GM18519 (cell line): ENCODE data around the gene KRT72.

Experiments used
- ATAC-seq: cut with Tn5 transposase; IDR thresholded peaks from one replicate; pipeline ENCODE4 v1.9.1; 2021; ENCODE audit warnings: mild to moderate bottlenecking, moderate library complexity; ENCODE audit not compliant: unreplicated experiment, low FRiP score

The KRT72 gene

DNA sequence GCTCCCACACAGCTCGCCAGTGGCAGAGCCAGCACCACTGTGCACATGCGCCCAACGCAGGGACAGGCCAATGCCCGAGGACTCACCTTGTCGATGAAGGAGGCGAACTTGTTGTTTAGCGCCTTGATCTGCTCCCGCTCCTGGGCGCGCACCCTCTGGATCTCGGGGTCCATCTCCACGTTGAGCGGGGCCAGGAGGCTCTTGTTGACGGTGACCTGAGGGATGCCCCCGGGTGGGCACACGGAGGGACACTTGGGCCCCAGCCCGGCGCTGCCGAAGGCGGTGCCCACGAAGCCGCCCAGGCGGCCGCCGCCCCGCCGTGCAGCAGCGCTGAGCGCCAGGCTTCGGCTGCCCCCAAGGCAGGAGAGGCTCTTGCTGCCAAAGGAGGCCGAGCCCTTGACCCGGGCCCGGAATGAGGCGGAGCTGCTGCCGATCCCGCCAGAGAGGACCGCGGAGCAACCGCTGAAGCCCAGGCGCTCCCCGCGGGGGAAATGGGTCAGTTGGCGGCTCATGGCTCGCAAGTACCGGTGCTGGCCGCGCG lies at the start of gene KRT72:
Gene KRT72, minus strand, starts transcription at position 523 of the 541 bp plus-strand sequence. Its CDS starts 11 bp downstream, at position 512.
- ATAC-seq: no peak

DNA sequence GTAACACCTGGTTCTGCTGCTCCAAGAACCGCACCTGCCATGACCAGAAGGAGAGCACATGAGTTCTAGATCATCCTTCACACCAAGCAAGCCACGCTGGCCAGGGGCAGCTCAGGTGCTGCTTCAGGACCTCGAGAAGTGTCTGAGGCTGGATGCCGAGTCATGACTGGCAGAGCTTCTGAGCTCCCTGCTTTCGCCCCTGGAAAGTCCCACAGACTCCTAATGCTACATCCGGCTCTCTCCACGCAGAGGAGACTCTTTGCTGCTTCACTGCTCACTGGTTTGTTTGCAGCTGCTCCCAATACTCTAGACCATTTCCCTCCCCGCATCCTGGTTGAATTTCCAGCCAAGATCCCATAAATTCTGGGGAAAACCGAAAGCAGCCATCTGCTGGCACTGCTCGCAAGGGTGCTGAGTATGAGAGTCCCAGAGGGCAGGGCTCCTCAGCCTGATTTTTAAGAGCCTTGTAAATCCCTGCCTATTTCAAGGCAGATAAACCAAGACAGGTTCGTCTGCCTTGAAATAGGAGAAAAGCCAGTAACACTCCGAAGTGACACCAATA lies 49.3 kb upstream of the KRT72 start:
- no peak for ATAC-seq

DNA sequence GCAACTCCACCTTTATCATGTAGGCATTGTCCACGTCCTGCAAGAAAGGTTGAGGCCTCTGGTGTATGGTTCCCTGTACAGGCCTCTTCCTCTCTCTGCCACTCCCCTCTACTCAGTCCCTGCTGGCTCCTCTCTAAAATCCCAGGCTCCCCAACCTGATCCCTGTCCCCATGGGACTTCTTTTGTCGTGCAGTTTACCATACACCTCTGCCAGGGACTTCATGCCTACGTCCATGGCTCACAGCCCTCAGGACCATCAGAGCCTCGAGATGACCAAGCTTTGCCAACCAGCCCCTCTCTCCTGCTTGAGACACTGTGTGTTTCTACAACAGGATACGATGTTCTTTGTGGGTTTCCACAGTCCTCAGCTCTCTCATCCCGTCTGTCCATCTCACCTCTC lies 47.8 kb upstream of the KRT72 start:
- no peak for ATAC-seq

DNA sequence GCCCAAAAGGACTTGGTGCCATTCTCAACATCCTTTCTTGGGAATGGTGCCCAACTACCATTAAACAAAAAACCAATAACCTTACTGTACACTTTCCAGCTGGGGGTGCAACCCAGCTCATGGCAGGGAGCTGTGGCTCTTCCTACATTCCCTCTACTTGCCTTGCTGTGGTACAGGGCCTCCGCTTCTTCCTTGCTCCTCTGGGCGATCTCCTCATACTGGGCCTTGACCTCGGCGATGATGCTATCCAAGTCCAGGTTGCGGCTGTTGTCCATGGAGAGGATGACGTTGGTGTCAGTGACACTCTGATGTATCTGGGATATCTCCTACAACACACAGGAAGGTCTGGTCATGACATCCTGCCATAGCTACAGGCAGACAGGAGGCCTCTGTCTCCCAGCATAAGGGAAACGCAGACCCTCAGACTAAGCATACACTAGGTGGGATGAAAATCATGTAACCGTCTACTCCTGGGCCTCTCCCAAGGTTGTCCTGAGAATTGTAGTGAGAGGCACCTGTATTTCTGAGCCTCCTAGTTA lies 46.8 kb upstream of the KRT72 start:
- ATAC-seq: no peak

DNA sequence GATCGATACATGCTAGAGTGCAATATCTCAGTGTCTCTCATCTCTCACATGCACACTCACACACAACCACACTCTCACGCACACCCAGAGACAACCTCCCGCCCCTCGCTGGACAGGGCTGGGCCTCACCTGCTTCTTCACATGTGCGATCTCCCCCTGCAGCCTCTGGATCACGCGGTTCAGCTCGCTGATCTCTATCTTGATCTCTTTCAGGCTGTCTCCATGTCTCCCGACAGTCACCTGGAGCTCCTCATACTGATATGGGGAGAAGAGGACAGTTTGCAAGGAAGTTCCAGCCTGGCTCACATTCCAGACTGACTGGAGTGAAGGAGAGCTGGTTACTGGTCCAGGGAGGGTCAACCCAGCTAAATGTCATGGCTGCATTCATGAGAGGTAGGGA lies 46.3 kb upstream of the KRT72 start:
- ATAC-seq: no peak

DNA sequence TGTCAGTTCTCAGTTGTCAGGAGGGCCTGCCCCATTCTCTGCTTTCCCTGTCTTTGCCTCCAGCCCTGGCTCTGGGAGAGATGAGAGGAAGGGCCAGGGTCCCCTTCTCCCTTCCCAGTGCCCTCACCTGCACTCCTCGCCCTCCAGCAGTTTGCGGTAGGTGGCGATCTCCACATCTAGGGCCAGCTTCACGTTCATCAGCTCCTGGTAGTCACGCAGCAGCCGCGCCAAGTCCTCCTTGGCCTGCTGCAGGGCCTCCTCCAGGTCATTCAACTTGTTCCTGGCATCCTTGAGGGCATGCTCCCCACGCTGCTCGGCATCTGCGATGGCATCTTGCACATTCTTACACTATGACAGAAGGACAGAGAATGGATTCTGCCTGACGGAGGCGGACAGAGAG lies 45.4 kb upstream of the KRT72 start:
- no peak for ATAC-seq

DNA sequence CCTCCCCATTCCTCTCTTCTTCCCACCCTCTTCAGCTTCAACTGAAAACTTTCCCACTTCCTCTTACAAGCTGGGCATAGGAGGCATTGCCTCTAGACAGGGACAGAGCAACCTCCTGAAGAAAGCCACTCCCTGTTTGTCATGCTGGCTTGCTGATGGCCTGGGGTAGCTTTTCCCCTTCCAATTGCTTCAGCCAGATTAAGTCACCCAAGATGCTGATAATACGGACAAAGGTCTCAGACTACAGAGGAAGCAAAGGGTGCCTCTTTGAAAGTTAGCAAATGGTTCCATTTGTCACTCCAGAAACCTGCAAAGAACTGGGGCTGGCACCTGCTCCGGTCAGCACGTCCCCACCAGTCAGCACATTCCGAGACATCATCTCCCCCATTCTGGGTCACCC lies 44.7 kb upstream of the KRT72 start:
- ATAC-seq: no peak

DNA sequence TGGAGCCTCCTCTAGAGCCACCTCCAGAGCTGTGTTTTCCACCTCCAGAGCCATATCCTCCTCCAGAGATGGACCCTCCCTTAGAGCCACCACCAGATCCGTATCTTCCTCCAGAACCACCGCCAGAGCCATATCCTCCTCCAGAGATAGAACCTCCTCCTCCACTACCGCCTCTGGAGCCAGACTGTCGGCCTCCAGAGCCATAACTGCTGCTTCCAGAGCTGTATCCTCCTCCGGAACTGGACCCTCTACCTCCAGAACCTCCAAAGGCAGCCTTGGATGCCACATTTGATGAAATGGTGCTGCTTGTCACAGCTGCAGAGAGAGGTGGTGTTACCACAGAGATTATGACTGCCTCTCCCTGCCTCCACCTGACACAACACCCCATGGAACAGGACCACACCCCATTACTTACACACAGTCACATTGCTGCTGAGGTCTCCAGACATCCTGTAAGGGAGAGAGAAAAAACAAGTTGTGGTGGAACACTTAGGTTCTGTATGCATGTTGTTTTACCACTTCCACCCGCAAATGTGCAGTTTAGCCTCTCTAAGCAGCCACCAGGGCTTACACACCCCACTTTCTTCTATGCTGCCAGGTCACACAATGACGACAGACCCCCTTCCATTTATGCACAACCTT lies 44.0 kb upstream of the KRT72 start:
- no peak for ATAC-seq

DNA sequence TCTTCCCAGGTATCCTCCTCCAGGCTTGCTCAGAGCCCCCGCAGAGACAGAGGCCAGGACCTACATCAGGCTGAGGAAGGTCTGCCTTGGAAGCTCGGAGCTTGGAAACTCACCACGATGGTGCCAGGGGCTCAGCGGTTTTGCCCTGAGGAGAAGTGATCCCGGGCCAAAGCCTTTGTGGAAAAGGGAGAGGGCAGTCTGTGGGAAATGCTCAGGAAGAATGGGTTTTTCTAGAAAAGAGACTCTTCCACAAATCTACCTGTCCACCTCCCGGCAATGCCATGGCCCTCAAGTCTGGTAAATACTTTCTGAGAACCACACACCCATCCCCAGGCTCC lies 42.8 kb upstream of the KRT72 start:
- ATAC-seq: no peak

DNA sequence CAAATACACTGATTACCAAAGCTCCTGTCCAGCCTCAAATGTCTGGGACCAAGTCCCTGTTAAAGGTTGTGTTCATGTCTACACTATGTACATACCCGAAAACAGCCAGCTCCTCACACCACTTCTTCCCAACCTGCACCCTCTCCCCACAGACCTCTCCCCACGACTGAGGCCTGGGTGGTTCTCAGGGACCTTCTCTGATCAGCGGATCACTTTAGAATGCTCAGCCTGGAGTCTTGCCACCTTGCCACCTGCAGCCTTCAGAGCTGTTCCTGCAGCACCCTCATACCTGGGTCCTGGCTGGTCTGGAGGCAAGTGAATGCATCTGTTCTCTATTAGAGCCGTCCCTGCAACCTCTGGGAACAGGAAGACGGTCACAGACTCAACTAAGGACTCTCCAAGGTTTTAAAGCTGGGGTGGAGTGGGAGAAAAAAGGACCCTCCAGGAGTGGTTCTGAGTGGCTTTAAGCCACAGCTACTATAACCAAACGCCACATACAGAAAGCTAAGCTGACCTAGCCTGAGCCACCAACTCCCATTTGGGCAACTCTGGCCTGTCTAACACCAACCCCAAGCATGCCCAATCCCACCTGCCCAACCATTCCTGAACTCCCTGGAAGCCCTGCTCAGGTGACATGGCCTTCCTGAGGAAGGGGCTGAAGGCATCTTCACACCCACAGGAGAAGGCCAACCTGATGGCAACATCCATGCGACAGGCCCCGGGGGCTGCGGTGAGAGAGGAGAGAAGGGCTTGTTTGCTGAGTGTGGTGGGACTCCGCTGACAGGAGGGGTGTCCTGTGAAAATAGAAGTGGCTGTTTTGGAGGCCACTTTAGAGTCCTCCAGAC lies 42.2 kb upstream of the KRT72 start:
- no peak for ATAC-seq

DNA sequence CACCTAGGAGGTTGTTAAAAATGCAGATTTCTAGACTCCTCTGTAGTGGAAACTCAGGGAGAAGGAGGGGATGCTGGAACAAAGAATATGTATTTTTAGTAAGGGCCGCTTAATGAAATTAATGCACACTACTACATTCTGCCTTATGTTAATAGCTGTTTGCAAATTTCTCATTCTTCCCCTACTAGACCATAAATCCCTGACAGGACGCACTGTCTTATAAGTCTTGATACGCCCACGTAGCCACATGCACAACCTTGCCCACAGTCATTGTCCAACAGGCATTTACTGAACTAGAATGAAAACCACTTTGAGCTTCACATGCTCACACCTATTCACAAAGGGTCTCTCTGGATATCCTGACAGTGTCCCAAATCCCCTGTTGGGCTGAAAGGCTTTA lies 40.2 kb upstream of the KRT72 start:
- ATAC-seq: no peak

DNA sequence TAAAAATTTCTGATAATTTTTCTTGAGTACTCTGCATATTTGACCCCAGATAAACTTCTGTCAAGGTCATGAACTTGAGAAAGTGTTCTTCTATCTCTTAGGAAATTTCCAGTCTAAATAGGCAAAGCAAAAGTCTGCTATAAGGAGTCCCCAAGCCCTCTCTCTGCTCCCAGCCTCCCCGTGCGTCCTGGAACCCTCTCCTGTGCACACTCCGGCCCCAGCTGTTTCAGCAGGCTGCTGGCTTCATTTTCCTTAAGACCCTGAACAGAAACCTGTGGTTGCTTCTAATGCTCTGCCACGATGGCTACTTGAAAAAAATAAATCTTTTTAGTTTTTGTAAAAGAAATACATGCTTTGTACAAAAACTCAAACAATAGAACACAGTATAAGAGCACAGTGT lies 36.0 kb upstream of the KRT72 start:
- ATAC-seq: no peak

DNA sequence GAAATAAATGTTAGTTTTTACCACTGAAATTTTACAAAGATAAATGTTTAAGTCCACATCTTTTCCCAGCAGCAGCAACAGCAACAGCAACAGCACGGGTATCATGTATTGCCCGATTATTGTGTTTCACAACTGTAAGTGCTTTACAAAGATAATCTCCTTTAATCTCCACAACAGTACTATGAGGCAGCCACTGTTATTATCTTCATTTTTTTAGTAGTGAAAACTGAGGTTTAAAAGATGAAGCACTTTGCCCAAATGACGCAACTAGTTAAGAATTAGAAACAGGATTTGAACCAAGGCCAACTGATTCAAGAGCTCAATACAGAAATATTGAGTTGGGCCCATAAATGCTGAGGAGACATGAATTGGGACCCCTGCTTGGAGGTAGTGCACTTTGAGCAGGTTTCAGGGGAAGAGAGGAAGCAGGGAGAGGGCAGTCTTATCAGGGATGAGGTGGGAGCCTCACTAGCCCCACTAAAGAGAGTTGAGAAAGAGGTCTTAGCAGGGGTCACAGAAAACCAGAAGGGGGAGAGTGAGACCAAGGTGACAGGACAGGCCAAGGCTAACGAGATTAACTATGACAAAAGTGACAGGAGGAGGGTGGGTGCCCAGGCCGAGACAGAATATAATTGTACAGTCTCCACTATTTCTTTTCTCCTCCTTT lies 35.5 kb upstream of the KRT72 start:
- no peak for ATAC-seq

DNA sequence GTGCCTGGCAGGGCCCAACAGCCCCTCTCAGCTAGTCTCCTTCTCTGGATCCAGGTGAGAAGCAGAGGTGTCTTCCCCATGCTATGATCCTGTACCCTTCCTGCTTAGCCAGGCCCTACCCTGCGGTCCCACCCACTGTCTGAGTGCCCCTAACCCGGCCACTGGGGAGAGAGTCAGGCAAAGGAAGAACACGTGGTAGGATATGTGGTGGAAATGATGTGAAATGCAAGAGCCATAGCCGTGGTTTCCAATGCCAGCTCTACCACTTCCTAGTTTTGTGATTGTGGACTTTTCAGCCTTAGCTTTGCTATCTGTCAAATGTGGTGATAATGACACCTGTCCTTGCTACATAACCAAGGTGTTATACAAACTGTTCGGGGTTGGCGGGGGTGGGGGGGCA lies 34.9 kb upstream of the KRT72 start:
- no peak for ATAC-seq

DNA sequence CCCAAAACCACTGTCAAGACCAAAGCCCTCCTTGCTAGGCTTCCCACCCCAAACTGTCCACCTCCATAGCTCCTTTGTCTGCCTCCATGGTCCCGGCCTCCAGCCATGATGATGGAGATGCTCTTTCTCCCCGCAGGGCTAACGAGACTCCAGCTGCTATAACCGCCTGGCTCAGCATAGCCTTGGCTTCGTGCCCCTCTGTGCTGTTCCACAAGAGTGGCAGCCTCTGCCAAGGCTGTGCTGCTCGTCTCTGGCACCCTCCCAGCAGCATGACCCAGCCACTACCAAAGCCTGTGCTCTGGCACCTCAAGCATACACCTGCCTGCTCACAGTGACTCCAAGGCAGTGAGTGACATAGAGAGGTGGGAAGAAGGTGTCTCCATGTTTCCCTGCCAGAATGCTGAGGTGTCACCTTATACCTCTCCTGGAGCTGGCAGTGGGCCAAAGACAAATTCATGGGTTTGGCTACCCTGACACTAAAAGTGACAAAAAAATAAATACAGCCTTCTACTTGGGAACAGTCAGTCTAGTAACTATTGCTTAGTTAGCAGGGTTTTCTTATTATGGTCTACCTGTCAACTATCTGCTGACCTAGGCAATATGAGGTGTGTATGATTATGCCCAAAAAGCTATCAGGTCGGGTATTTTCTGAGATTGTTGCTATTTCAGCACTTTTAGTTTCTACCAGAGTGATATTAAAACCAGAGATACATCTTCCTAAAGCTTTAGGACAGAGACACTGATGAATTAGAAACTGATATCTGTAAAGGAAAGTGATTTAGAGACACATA lies 33.2 kb upstream of the KRT72 start:
- no peak for ATAC-seq

DNA sequence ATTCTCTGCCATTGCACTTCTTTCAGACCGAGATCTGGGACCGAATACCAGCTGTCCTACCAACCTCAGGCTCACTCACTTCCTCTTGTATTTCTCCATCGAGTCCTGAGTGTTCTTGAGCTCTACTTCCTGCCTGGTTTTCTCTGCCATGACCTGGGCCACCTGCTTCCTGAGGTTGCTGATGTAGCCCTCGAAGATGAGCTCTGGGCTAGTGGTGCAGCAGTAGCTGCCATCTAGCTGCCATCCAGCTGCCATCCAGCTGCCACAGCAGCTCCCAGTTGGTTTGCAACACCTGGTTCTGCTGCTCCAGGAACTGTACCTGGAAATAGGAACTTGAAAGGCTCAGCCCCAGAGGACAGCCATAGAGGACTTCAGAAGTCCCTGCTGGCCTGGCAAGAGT lies 32.1 kb upstream of the KRT72 start:
- ATAC-seq: no peak

DNA sequence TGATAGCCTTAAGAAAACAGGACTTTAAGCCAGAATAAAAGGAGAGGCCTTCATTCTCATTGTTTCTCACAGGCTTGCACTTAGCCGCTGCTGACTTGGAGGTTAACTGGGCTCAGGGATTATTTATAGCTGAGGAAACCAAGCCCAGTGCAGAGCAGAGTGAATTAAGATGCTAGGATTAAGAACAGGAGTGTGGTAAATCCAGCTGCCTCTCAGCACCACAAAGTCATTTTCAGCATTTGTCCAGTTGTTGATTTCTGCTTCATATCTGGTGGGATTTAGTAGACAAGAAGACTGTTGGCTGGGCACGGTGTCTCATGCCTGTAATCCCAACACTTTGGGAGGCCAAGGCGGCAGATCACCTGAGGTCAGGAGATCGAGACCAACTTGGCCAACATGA lies 31.4 kb upstream of the KRT72 start:
- ATAC-seq: no peak

DNA sequence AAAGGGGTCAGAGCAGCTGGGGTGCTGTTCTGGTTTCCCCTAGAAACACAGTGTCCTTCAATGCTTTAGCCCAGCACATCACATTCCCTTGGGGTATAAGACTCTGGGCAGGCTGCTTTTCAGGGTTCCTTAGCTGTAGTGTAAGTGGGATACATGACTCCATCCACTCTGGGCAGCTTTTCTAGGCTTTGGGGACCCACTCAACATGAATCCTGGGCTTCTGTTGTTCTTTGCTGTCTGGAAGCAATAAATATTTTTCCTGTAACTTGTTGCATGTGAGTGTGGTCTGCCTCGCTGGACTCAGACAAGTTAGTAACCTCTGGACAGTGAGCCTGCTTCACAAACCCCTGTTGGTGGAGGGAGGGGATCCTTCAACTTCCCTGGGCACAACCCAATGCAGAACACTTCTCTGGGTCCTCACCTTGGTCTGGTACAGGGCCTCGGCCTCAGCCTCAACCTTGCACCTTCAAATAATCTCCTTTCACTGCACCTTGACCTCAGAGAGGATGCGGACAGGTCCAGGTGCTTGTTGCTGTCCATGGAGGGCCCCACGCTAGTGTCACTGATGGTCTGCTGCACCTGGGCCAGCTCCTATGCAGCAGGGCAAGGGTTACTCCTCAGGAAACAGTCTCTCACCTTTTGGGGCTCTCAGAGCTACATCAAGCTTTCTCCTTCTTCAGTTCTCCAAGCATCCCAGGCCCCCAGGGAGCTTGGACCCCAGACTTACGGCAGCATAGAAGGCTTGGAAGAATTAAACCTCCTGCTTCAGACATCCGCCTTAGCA lies 30.6 kb upstream of the KRT72 start:
- no peak for ATAC-seq

DNA sequence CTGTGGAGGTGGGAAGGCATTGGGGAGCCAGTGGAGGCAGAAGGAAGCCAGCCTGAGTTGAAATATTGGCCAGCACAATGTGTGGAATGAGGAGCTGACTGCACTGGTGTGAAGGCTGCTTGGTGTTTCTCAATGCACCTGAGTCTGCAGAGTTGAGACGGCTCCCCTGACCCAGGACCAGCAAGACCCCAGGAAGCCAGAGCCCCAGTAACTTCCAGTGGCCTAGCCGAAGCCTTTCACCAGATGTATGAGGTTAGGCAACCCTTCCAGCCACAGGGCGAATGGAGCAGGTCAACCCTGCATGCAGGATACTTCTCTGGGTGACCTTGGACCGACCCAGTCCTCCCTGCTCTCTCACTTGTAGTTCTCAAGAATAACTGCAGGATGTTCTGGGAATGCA lies 30.0 kb upstream of the KRT72 start:
- no peak for ATAC-seq
